BJ (cell line): ENCODE data around the gene CLK1. TPM values are rescaled to one million over a fixed set of nuclear protein-coding genes. Genes with fewer than 3 reads are reported as not detected.

Source experiments
- CTCF ChIA-PET: fragments of 350-600 bp; formaldehyde crosslinking; extraction: SDS; loops from one replicate; lab custom pipeline; 2021; ENCODE audit warnings: antibody characterized with exemption, inconsistent platforms; lab: Yijun Ruan, JAX
- POLR2A ChIA-PET: fragments of 300-600 bp; sonication (Branson Sonifier 250); formaldehyde crosslinking; extraction: SDS; loops from one replicate; lab custom pipeline; 2021; ENCODE audit warnings: antibody characterized with exemption; lab: Charles Lee
- DNase-seq: peaks from one replicate; pipeline ENCODE4 v3.0.0-alpha.2; 2011; ENCODE audit warnings: low read depth
- H3K27me3 ChIP-seq: 2 replicates; pipeline ENCODE4 v1.6.0; 2011; ENCODE audit warnings: low read length; ENCODE audit not compliant: control insufficient read depth, insufficient read depth
- H3K36me3 ChIP-seq: 2 replicates; pipeline ENCODE4 v1.5.1; 2011; ENCODE audit warnings: low read length; ENCODE audit not compliant: control insufficient read depth, insufficient read depth
- H3K4me3 ChIP-seq: 2 replicates; pipeline ENCODE4 v1.5.1; 2011; ENCODE audit warnings: low read depth, mild to moderate bottlenecking, control low read depth, low read length
- CTCF ChIP-seq: IDR thresholded peaks from 2 replicates; pipeline ENCODE4 v1.5.1; 2011; ENCODE audit warnings: low read depth, mild to moderate bottlenecking, control low read depth, inconsistent platforms, low read length, moderate library complexity; ENCODE audit not compliant: insufficient read depth
- polyA plus RNA-seq: library from polyadenylated mRNA; depleted of rRNA; stranded (reverse); fragments of >200 nt; gene quantifications from 2 replicates; pipeline ENCODE4 v1.2.3, GENCODE V29; 2011

The CLK1 gene
- polyA plus RNA-seq, 1 experiment = 35.9 TPM

GRCh38 chr2:200845194-200845593, 19.3 kb downstream of the CLK1 start:
- ChIA-PET POLR2A (no interaction called here), CTCF (interaction anchor here (0.8 to 1.1 kb wide), 3 partner anchors 19 to 34 kb away, joined by 3 read pairs; partner anchors contain the start of gene CLK1)
- no peak for TF ChIP-seq CTCF

GRCh38 chr2:200843993-200844948, 20.2 kb downstream of the CLK1 start:
- POLR2A ChIA-PET = no interaction called here
- Histone ChIP-seq H3K27me3 (no peaks in the 10 kb centered on the region), H3K36me3 (no peaks in the 10 kb centered on the region), H3K4me3 (no peak overlapping the region)
- CTCF ChIA-PET = interaction anchor here (0.8 kb wide), 1 partner anchor 27 kb away, joined by 3 read pairs; no protein-coding TSS in a partner anchor
- no peak for DNase-seq
- TF ChIP-seq CTCF = no peak

More at GRCh38 chr2:200845194-200845593, 19.3 kb downstream of the CLK1 start:
- DNase-seq = no peak
- Histone ChIP-seq H3K27me3 (no peaks in the 10 kb centered on the region), H3K4me3 (no peak overlapping the region), H3K36me3 (no peaks in the 10 kb centered on the region)

- H3K36me3 ChIP-seq = no peaks in the 10 kb centered on the region
- no peak for DNase-seq
- no peaks in the 10 kb centered on the region for H3K27me3 ChIP-seq
- POLR2A ChIA-PET = interaction anchor here (0.5 kb wide), 1 partner anchor 309 kb away, joined by 4 read pairs; no protein-coding TSS in a partner anchor
- H3K4me3 ChIP-seq = no peak overlapping the region
- no peak for TF ChIP-seq CTCF
- CTCF ChIA-PET = no interaction called here
Observed at GRCh38 chr2:200839513-200839912, 24.9 kb downstream of the CLK1 start.

- DNase-seq = no peak
- no peaks in the 10 kb centered on the region for H3K27me3 ChIP-seq
- ChIA-PET POLR2A (interaction anchor here (0.7 kb wide), 1 partner anchor 913 kb away, joined by 5 read pairs; no protein-coding TSS in a partner anchor), CTCF (no interaction called here)
- no peak for TF ChIP-seq CTCF
- no peaks in the 10 kb centered on the region for H3K36me3 ChIP-seq
- no peak overlapping the region for H3K4me3 ChIP-seq
Observed at GRCh38 chr2:200834701-200835100, 29.8 kb downstream of the CLK1 start.

GRCh38 chr2:200829258-200829655, 35.2 kb downstream of the CLK1 start:
- no peak for TF ChIP-seq CTCF
- Histone ChIP-seq H3K36me3 (no peaks in the 10 kb centered on the region), H3K4me3 (no peak overlapping the region), H3K27me3 (no peaks in the 10 kb centered on the region)
- no peak for DNase-seq
- CTCF ChIA-PET = no interaction called here
- POLR2A ChIA-PET = no interaction called here
